CD8-positive, alpha-beta memory T cell (primary cell): ENCODE data around the gene PI3. TPM values are rescaled to one million over a fixed set of nuclear protein-coding genes. Genes with fewer than 3 reads are reported as not detected.
A peak's percentile ranks its signal among the peaks of the same experiment; 100 is the strongest.
"Not testable (repeated sequence)": the region's sequence is repeated elsewhere in the genome, so short reads cannot be mapped to it uniquely, and the experiment has no call there.

ENCODE experiments used
- CTCF ChIA-PET: fragments of 350-600 bp; sonication (Branson Sonifier 250); formaldehyde crosslinking; loops from one replicate; lab custom pipeline; 2021; ENCODE audit warnings: antibody characterized with exemption; lab: Charles Lee
- POLR2A ChIA-PET: fragments of 350-600 bp; sonication (Branson Sonifier 250); formaldehyde crosslinking; loops from one replicate; lab custom pipeline; 2021; ENCODE audit warnings: antibody characterized with exemption; lab: Charles Lee
- DNase-seq, 5 donors: peaks; one replicate each; pipeline versions ENCODE4 v3.0.0 to v3.0.0-alpha.2; 2020 to 2022; ENCODE audit warnings: mixed read lengths in 1 of 5
- H3K27ac ChIP-seq: one replicate; pipeline ENCODE4 v1.7.0; 2013; ENCODE audit warnings: low read depth, mild to moderate bottlenecking, low read length, moderate library complexity
- H3K27me3 ChIP-seq: 2 replicates; pipeline ENCODE4 v1.7.0; 2013; ENCODE audit warnings: low read length, mild to moderate bottlenecking; ENCODE audit not compliant: insufficient read depth, poor library complexity, severe bottlenecking
- H3K36me3 ChIP-seq: 2 replicates; pipeline ENCODE4 v1.7.0; 2013; ENCODE audit warnings: mild to moderate bottlenecking, low read length, moderate library complexity; ENCODE audit not compliant: insufficient read depth
- H3K4me1 ChIP-seq: 2 replicates; pipeline ENCODE4 v1.7.0; 2013; ENCODE audit warnings: mild to moderate bottlenecking, low read length, moderate library complexity; ENCODE audit not compliant: insufficient read depth
- H3K4me3 ChIP-seq: 2 replicates; pipeline ENCODE4 v1.7.0; 2013; ENCODE audit warnings: mild to moderate bottlenecking, low read length
- H3K9me3 ChIP-seq: 2 replicates; pipeline ENCODE4 v1.7.0; 2013; ENCODE audit warnings: mild to moderate bottlenecking, low read length
- H3K27ac Mint-ChIP-seq, 8 donors: one replicate each; pipeline ENCODE4 v1.8.0; 2020 to 2021; ENCODE audit warnings: mixed read lengths in 8 of 8, mild to moderate bottlenecking in 6 of 8, inconsistent platforms in 3 of 8, moderate library complexity in 3 of 8
- H3K27me3 Mint-ChIP-seq, 2 donors: one replicate each; pipeline ENCODE4 v1.8.0; 2020 to 2021; ENCODE audit warnings: mixed read lengths in 2 of 2, mild to moderate bottlenecking in 1 of 2, moderate library complexity in 1 of 2
- H3K36me3 Mint-ChIP-seq, 3 donors: one replicate each; pipeline ENCODE4 v1.8.0; 2020 to 2021; ENCODE audit warnings: mixed read lengths in 3 of 3, inconsistent platforms in 1 of 3, mild to moderate bottlenecking in 1 of 3
- H3K4me1 Mint-ChIP-seq, 3 donors: one replicate each; pipeline ENCODE4 v1.8.0; 2020 to 2021; ENCODE audit warnings: mixed read lengths in 3 of 3, inconsistent platforms in 1 of 3, mild to moderate bottlenecking in 1 of 3
- H3K4me3 Mint-ChIP-seq, 7 donors: one replicate each; pipeline ENCODE4 v1.8.0; 2020 to 2021; ENCODE audit warnings: mixed read lengths in 7 of 7, mild to moderate bottlenecking in 6 of 7, moderate library complexity in 4 of 7, inconsistent platforms in 2 of 7
- H3K9me3 Mint-ChIP-seq, 5 donors: one replicate each; pipeline ENCODE4 v1.8.0; 2020 to 2022; ENCODE audit warnings: mixed read lengths in 5 of 5, mild to moderate bottlenecking in 3 of 5, moderate library complexity in 2 of 5, inconsistent platforms in 1 of 5
- polyA plus RNA-seq: library from polyadenylated mRNA; unstranded; fragments of 300-500 nt; fragmentation: Illumina TruSeq; gene quantifications from one replicate; pipeline ENCODE4 v1.2.3, GENCODE V29; 2021
- total RNA-seq, 2 experiments: library from RNA; stranded (reverse); gene quantifications; one replicate each; pipeline ENCODE4 v1.2.3, GENCODE V29; 2021

PI3 gene, protein sequence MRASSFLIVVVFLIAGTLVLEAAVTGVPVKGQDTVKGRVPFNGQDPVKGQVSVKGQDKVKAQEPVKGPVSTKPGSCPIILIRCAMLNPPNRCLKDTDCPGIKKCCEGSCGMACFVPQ
- total RNA-seq (under 1 TPM in 1 of 2 experiments, not detected in 1; 0.42 TPM), polyA plus RNA-seq (not detected)

DNA sequence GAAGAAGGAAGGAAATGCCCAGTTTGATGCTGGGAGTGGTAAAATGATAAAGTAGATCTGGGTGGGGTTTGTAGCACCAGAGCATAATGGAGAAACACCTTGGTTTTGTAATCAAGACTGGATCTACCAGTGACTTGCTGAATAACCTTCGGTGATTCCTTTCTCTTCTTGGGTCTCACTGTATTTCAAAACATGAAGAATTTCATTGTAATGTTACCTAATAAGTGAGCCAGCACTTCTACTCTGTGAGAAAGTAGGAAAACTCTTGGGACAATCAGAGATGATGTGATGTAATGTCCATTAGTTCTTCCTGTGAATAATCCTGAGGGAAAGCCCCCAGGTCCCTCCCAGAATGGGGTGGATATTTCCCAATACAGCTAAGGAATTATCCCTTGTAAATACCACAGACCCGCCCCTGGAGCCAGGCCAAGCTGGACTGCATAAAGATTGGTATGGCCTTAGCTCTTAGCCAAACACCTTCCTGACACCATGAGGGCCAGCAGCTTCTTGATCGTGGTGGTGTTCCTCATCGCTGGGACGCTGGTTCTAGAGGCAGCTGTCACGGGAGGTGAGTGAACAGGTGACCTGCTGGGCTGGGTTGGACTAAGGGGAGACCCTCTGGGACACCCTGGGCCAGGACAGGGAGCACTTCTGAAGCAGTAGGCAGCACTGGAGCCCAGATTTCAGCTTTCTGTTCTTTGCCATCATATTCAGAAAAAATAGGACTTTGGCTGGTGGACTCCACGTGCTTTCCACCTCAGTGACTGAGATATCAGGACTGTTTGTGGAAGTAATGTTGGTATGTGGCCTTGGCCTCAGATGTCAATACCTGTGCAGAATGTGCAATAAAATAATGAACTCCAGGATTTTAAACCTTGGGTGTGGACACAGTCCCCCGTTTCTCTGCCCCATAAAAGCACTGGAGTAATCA is at the start of gene PI3:
Gene PI3, plus strand, starts transcription at position 469 of the 931 bp plus-strand sequence. Its CDS starts 21 bp downstream, at position 490.
- H3K27ac Mint-ChIP-seq = peak within 1 kb of the TSS in 1 of 8 donors; percentile 14
- H3K4me3 Mint-ChIP-seq = no peak within 1 kb of the TSS
- Histone ChIP-seq H3K27me3 (no peaks in the 10 kb centered on the region), H3K27ac (no peak within 1 kb of the TSS), H3K9me3 (no peaks in the 10 kb centered on the region), H3K36me3 (no peaks in the 10 kb centered on the region), H3K4me1 (no peaks in the 10 kb centered on the region), H3K4me3 (no peak within 1 kb of the TSS)
- H3K9me3 Mint-ChIP-seq = no peaks in the 10 kb centered on the region
- no peaks in the 10 kb centered on the region for H3K36me3 Mint-ChIP-seq
- ChIA-PET POLR2A (no interaction called here), CTCF (no interaction called here)
- H3K27me3 Mint-ChIP-seq = peaks cover 7 to 39% of the 10 kb centered on the region in 2 donors
- H3K4me1 Mint-ChIP-seq = no peaks in the 10 kb centered on the region
- no peak for DNase-seq

DNA sequence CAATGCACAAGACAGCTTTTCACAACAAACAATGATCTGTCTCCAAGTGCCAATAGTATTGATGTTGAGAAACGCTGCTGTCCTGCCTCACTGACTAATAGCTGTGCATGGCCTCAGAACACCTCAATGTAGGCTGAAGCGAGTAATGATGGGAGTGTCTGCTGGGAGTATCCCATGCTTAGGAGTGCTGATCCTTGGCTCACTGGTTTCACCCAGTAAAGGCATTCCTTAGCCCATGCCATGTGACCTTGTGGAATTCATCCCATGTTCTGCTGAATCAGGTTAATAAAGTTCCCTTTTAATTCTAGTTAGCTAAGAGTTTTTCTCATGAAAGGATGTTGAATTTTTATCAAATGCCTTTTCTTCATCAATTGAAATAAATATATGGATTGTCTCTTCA is 46.6 kb upstream of the PI3 start:
- CTCF ChIA-PET = no interaction called here
- H3K9me3 Mint-ChIP-seq = no peaks in the 10 kb centered on the region

DNA sequence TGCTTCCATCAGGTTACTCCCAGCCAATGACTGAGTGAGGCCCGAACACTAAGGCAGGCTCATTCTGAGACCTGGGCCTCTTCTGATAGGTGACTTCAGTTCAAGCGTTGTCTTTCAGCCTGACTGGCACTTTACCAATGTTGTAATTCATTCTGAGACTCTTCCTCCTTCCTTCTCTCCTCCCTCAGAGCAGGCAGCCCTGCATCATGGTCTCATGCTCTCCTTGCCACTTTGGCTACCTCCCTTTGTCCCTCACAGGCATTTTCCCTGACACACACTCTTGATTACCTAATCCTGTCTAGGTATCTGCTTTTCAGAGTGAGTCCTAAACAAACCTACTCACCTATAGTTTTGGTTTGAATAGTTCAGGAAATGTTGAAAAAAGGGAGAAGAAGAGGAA is 37.8 kb upstream of the PI3 start:
- H3K27ac Mint-ChIP-seq = no peak overlapping the region
- no peak overlapping the region for H3K4me3 Mint-ChIP-seq
- DNase-seq = no peak
- no peaks in the 10 kb centered on the region for H3K36me3 Mint-ChIP-seq
- H3K9me3 Mint-ChIP-seq = peaks cover 0 to 6% (median 4%) of the 10 kb centered on the region in 5 donors
- CTCF ChIA-PET = no interaction called here
- Histone ChIP-seq H3K9me3 (no peaks in the 10 kb centered on the region), H3K27me3 (no peaks in the 10 kb centered on the region), H3K4me1 (no peaks in the 10 kb centered on the region), H3K4me3 (no peak overlapping the region), H3K27ac (no peak overlapping the region), H3K36me3 (no peaks in the 10 kb centered on the region)
- POLR2A ChIA-PET = no interaction called here
- H3K4me1 Mint-ChIP-seq = no peaks in the 10 kb centered on the region
- H3K27me3 Mint-ChIP-seq = peaks cover 9 to 41% of the 10 kb centered on the region in 2 donors

More for the DNA sequence above, 46.6 kb upstream of the PI3 start:
- H3K36me3 Mint-ChIP-seq = peaks cover 0 to 4% (median 0%) of the 10 kb centered on the region in 3 donors
- Histone ChIP-seq H3K36me3 (no peaks in the 10 kb centered on the region), H3K27ac (no peak overlapping the region), H3K4me3 (no peak overlapping the region), H3K9me3 (no peaks in the 10 kb centered on the region), H3K27me3 (no peaks in the 10 kb centered on the region), H3K4me1 (no peaks in the 10 kb centered on the region)
- H3K27me3 Mint-ChIP-seq = peaks cover 24 to 53% of the 10 kb centered on the region in 2 donors
- no peak overlapping the region for H3K27ac Mint-ChIP-seq
- H3K4me1 Mint-ChIP-seq = no peaks in the 10 kb centered on the region
- POLR2A ChIA-PET = no interaction called here
- DNase-seq = no peak
- H3K4me3 Mint-ChIP-seq = no peak overlapping the region

DNA sequence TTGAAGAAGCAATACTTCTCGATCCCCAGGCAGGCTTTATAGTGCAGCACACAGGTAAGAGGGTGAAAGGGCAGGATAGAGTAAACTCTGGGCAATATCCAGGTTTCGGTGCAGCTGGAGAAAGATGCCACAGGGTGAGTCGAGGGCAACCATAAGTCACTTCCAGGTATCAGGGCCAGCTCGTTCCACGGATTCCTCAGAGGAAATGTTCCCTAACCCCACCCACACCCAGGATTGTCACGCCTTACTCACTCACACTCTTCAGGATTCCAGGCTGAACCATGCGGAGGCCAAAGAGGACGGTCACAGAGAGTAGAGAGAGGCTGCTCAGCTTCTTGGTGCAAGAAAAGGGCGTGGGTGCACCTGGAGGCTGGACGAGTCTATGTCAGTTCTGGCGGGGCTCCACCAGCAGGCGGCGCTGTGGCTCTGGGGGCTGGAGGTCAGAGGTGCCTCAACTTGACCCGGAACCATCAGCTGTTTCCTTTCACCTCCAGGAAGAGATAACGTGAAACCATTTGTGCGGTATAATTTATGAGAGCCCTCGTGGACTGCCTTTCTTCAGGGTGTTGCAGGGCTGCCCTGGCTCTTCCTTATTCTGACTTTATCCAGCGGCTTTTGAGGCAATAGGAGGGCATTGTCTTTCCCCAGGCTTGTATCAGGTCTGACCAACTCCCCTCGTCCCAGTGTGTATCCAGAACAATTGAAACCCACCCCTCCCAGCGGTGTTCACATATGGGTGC is 36.0 kb upstream of the PI3 start:
- Mint-ChIP-seq H3K27me3 (peaks cover 7 to 27% of the 10 kb centered on the region in 2 donors), H3K9me3 (peaks cover 0 to 6% (median 4%) of the 10 kb centered on the region in 5 donors), H3K27ac (no peak overlapping the region), H3K36me3 (no peaks in the 10 kb centered on the region), H3K4me1 (no peaks in the 10 kb centered on the region), H3K4me3 (no peak overlapping the region)
- no peak overlapping the region for H3K4me3 ChIP-seq
- ChIA-PET CTCF (no interaction called here), POLR2A (no interaction called here)
- H3K36me3 ChIP-seq = no peaks in the 10 kb centered on the region
- H3K27me3 ChIP-seq = no peaks in the 10 kb centered on the region
- H3K9me3 ChIP-seq = no peaks in the 10 kb centered on the region
- peak in 4 of 5 donors; percentile 3 to 59 (median 20) for DNase-seq
- no peak overlapping the region for H3K27ac ChIP-seq
- H3K4me1 ChIP-seq = no peaks in the 10 kb centered on the region

DNA sequence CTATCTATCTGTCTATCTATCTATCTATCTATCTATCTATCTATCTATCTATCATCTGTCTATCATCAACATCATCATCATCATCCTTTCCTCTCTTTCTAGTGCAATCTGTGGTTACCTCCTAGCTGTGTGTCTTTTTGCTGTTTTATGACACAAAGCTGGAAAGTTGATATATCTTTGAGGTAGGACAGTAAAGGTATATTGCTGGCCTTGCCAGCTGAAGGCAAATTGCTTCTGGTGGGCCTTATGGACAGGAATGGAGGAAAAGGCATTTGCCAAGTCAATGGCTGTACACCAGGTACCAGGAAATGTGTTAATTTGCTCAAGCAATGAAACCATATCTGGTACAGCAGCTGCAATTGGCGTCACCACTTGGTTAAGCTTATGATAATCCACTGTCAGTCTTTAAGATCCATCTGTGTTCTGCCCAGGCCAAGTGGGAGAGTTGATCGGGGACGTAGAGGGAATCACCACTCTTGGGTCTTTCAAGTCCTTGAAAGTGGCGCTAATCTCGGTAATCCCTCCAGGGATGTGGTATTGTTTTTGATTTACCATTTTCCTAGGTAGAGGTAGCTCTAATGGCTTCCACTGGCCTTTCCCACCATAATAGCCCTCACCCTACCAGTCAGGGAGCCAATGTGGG is 34.8 kb upstream of the PI3 start:
- H3K9me3 ChIP-seq, H3K27ac ChIP-seq, CTCF ChIA-PET, H3K9me3 Mint-ChIP-seq, H3K4me1 ChIP-seq, H3K27me3 ChIP-seq, H3K4me3 ChIP-seq, H3K27ac Mint-ChIP-seq, H3K36me3 ChIP-seq, H3K36me3 Mint-ChIP-seq, H3K4me1 Mint-ChIP-seq, POLR2A ChIA-PET, H3K4me3 Mint-ChIP-seq, DNase-seq: not testable (repeated sequence)
- H3K27me3 Mint-ChIP-seq = peaks cover 7 to 24% of the 10 kb centered on the region in 2 donors

DNA sequence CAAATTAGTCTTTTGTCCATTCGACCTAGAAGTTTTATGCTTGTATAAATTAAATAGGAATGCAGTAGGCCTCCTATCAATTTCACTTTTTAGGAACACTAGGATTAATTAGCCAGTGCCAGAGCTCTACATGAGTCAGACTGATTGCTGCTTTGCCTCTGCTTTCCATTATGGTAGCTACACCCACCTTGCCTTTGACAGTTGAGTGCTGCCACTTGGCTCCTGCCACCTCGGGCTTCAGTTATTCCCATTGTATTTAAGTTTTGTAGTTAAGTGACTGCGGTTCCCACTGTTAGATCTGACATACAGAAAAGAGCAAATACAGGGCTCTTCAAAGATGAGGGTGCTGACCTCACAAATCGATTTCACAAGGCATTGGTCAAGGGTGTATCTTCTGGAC is 33.9 kb upstream of the PI3 start:
- ChIA-PET POLR2A (no interaction called here), CTCF (no interaction called here)
- H3K36me3 ChIP-seq = no peaks in the 10 kb centered on the region
- H3K4me1 Mint-ChIP-seq = no peaks in the 10 kb centered on the region
- no peaks in the 10 kb centered on the region for H3K4me1 ChIP-seq
- no peak overlapping the region for H3K27ac ChIP-seq
- no peaks in the 10 kb centered on the region for H3K27me3 ChIP-seq
- DNase-seq = no peak
- H3K4me3 ChIP-seq = no peak overlapping the region
- no peaks in the 10 kb centered on the region for H3K9me3 ChIP-seq
- H3K27ac Mint-ChIP-seq = no peak overlapping the region
- H3K36me3 Mint-ChIP-seq = no peaks in the 10 kb centered on the region
- no peaks in the 10 kb centered on the region for H3K9me3 Mint-ChIP-seq
- no peak overlapping the region for H3K4me3 Mint-ChIP-seq
- H3K27me3 Mint-ChIP-seq = peaks cover 10 to 23% of the 10 kb centered on the region in 2 donors

DNA sequence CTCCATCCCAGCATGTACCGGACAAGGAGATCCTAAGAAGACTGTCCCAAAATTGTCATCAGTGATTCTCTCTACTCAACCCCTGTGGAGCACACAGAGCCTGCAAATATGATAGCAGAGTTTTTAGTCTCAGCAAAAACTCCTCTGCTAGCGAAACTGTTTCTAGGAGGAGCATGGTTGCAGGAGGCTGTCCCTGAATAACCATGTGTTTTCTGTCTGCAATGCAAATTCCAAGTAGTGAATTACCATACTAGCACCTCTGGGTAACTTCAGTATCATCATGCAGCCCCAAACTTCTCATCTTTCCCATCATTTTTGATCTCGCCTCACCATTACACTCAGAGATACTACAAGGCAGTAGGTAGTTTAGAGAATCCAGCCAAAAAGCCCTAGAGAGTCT is 25.6 kb upstream of the PI3 start:
- peaks cover 12 to 67% of the 10 kb centered on the region in 2 donors for H3K27me3 Mint-ChIP-seq
- CTCF ChIA-PET = no interaction called here
- POLR2A ChIA-PET = no interaction called here

More for the DNA sequence above, 25.6 kb upstream of the PI3 start:
- no peaks in the 10 kb centered on the region for H3K36me3 Mint-ChIP-seq
- H3K4me3 Mint-ChIP-seq = no peak overlapping the region
- no peaks in the 10 kb centered on the region for H3K9me3 ChIP-seq
- DNase-seq = no peak
- H3K9me3 Mint-ChIP-seq = no peaks in the 10 kb centered on the region
- no peaks in the 10 kb centered on the region for H3K4me1 ChIP-seq
- no peaks in the 10 kb centered on the region for H3K36me3 ChIP-seq
- H3K27ac Mint-ChIP-seq = no peak overlapping the region
- H3K27me3 ChIP-seq = no peaks in the 10 kb centered on the region
- no peak overlapping the region for H3K4me3 ChIP-seq
- no peak overlapping the region for H3K27ac ChIP-seq
- no peaks in the 10 kb centered on the region for H3K4me1 Mint-ChIP-seq
